BLaER1 treated with 17β-estradiol and CSF1 and Interleukin-3, amounts not matched to agents 10 nM and 100 nM (cell line): ENCODE data around the gene SH3PXD2A.

Experiments used
- H3K27ac ChIP-seq, 11 experiments: shearing (Covaris generic); formaldehyde crosslinking; 2 replicates each; pipeline ENCODE4 v1.8.1; 2022
- H3K27me3 ChIP-seq, 11 experiments: shearing (Covaris generic); formaldehyde crosslinking; 2 replicates each; pipeline ENCODE4 v1.8.1; 2022
- H3K36me3 ChIP-seq, 11 experiments: shearing (Covaris generic); formaldehyde crosslinking; 2 replicates each; pipeline ENCODE4 v1.8.1; 2022
- H3K4me1 ChIP-seq, 10 experiments: shearing (Covaris generic); formaldehyde crosslinking; 2 replicates each; pipeline ENCODE4 v1.8.1; 2022
- H3K4me2 ChIP-seq, 11 experiments: shearing (Covaris generic); formaldehyde crosslinking; 2 replicates each; pipeline ENCODE4 v1.8.1; 2022
- H3K4me3 ChIP-seq, 10 experiments: shearing (Covaris generic); formaldehyde crosslinking; 2 replicates each; pipeline ENCODE4 v1.8.1; 2022
- H3K9ac ChIP-seq, 11 experiments: shearing (Covaris generic); formaldehyde crosslinking; 2 replicates each; pipeline ENCODE4 v1.8.1; 2022
- H3K9me3 ChIP-seq, 11 experiments: shearing (Covaris generic); formaldehyde crosslinking; replicated peaks in 1 of 11; 2 replicates each; pipeline ENCODE4 v1.8.1; 2022
- H4K20me1 ChIP-seq, 11 experiments: shearing (Covaris generic); formaldehyde crosslinking; 2 replicates each; pipeline ENCODE4 v1.8.1; 2022
- Cebpa-rat ChIP-seq, 11 experiments: shearing (Covaris generic); IDR thresholded peaks; 2 replicates each; pipeline ENCODE4 v1.8.1; 2022

Gene SH3PXD2A

GRCh38 chr10:103551619-103552602 is 303.5 kb downstream of the SH3PXD2A start:
- peaks cover 0 to 7% (median 0%) of the 10 kb centered on the region in 11 experiments; a peak in 3 of 22 replicates for H4K20me1 ChIP-seq
- peaks cover 67 to 83% (median 71%) of the 10 kb centered on the region in 10 experiments for H3K4me1 ChIP-seq
- H3K27ac ChIP-seq, result peak overlapping the region in 8 of 11 experiments; percentile 7 to 61 (median 44); a peak in 15 of 22 replicates
- H3K9me3 ChIP-seq, result peaks cover 0 to 20% (median 0%) of the 10 kb centered on the region in 11 experiments; a peak in 3 of 22 replicates
- peak overlapping the region; percentile 42 to 96 (median 87) for H3K4me2 ChIP-seq
- H3K36me3 ChIP-seq, result no peaks in the 10 kb centered on the region
- H3K27me3 ChIP-seq, result peaks cover 11 to 19% (median 17%) of the 10 kb centered on the region in 11 experiments; a peak in 21 of 22 replicates
- H3K9ac ChIP-seq, result peak overlapping the region in 4 of 11 experiments; percentile 3 to 33 (median 24); a peak in 5 of 22 replicates
- peak overlapping the region in 2 of 10 experiments; percentile 11 to 23; a peak in 3 of 20 replicates for H3K4me3 ChIP-seq
- TF ChIP-seq Cebpa-rat (IDR thresholded peaks at IDR 0.05), result peak in 3 of 11 experiments; percentile 29 to 71 (median 46); a peak in 4 of 22 replicates

GRCh38 chr10:103550229-103550628 is 305.1 kb downstream of the SH3PXD2A start:
- Histone ChIP-seq H3K4me2 (peak overlapping the region; percentile 47 to 96 (median 63); a peak in 19 of 22 replicates), H3K27me3 (peaks cover 0 to 2% (median under 1%) of the 10 kb centered on the region in 11 experiments; a peak in 5 of 22 replicates), H3K36me3 (no peaks in the 10 kb centered on the region), H3K9me3 (peaks cover 0 to 20% (median 0%) of the 10 kb centered on the region in 11 experiments; a peak in 3 of 22 replicates), H3K4me1 (peaks cover 56 to 73% (median 63%) of the 10 kb centered on the region in 10 experiments), H4K20me1 (no peaks in the 10 kb centered on the region; a peak in 2 of 22 replicates), H3K27ac (no peak overlapping the region), H3K4me3 (no peak overlapping the region), H3K9ac (no peak overlapping the region)
- TF ChIP-seq Cebpa-rat (IDR thresholded peaks at IDR 0.05), result no peak

DNA sequence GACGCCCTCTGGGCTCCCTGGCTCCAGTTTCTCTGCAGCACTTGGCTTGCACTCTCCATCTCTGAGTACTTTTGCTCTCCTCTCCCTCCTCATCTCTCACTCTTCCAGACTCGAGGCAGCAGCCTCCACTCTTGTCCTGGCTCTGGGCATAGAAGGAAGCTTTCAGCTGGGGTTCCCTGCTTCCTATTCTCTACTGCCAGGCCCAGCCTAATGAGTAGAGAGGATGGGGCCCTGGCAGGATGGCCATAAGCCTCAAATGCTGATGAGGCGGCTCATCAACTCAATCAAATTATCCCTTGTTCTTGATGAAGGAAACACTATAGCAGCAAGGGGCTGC is 306.1 kb downstream of the SH3PXD2A start:
- Histone ChIP-seq H3K36me3 (no peaks in the 10 kb centered on the region), H4K20me1 (no peaks in the 10 kb centered on the region; a peak in 2 of 22 replicates), H3K4me1 (peaks cover 51 to 74% (median 63%) of the 10 kb centered on the region in 10 experiments), H3K4me3 (no peak overlapping the region), H3K4me2 (peak overlapping the region in 3 of 11 experiments; percentile 63 to 96 (median 77); a peak in 3 of 22 replicates), H3K27me3 (no peaks in the 10 kb centered on the region; a peak in 1 of 22 replicates), H3K27ac (no peak overlapping the region), H3K9ac (no peak overlapping the region), H3K9me3 (peaks cover 0 to 20% (median 0%) of the 10 kb centered on the region in 11 experiments; a peak in 3 of 22 replicates)
- TF ChIP-seq Cebpa-rat (IDR thresholded peaks at IDR 0.05), result no peak

DNA sequence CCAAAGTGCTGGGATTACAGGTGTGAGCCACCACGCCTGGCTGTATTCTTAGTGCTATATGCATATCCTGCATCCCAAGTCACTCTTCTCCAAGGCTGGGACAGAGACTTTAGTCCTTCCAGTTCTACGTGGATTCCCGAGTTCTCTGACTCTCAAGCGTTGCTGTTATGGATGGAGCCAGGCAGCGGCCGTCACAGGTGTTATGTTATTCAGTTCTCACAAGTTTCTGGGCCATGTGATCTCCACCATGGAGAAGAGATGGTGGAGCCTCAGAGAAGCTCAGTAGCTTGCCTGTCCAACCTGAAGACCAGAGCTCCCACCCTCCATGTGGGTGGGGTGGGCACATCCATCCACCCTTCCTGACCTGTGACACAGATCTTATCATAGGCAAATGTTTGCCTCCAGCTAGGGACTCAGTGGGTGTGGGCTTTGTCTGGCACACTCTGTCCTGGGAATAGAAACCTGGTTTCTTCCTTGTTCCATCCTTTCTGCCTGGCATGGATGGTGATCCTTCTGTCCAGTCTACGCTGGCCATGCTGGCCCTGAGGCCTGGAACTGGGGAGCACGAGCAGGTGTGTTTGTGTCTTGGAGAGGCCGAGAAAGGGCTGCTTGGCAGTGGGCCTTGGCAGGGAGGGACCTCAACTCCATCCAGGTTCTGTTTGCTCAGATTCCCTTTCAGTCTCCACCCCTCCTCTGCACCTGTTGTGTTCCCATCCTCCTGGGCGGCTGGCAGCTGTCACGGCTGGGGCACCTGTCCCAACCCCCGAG is 306.6 kb downstream of the SH3PXD2A start:
- Histone ChIP-seq H3K27ac (no peak overlapping the region), H3K9me3 (peaks cover 0 to 20% (median 0%) of the 10 kb centered on the region in 11 experiments; a peak in 3 of 22 replicates), H3K9ac (no peak overlapping the region), H4K20me1 (no peaks in the 10 kb centered on the region; a peak in 2 of 22 replicates), H3K4me1 (peaks cover 51 to 74% (median 61%) of the 10 kb centered on the region in 10 experiments), H3K27me3 (no peaks in the 10 kb centered on the region), H3K4me2 (peak overlapping the region in 1 of 11 experiments; percentile 96; a peak in 2 of 22 replicates), H3K4me3 (no peak overlapping the region), H3K36me3 (no peaks in the 10 kb centered on the region)
- TF ChIP-seq Cebpa-rat (IDR thresholded peaks at IDR 0.05), result no peak

- Histone ChIP-seq H3K36me3 (no peaks in the 10 kb centered on the region), H3K27ac (no peak overlapping the region), H3K9me3 (peaks cover 0 to 18% (median 0%) of the 10 kb centered on the region in 11 experiments; a peak in 3 of 22 replicates), H3K4me2 (peak overlapping the region in 1 of 11 experiments; percentile 37; a peak in 2 of 22 replicates), H3K4me1 (peaks cover 51 to 74% (median 61%) of the 10 kb centered on the region in 10 experiments), H3K9ac (no peak overlapping the region), H3K4me3 (no peak overlapping the region), H4K20me1 (peaks cover 0 to 6% (median 0%) of the 10 kb centered on the region in 11 experiments; a peak in 3 of 22 replicates), H3K27me3 (no peaks in the 10 kb centered on the region)
- TF ChIP-seq Cebpa-rat (IDR thresholded peaks at IDR 0.05), result no peak
These were observed 307.4 kb downstream of the SH3PXD2A start for GRCh38 chr10:103548006-103548405.

- no peaks in the 10 kb centered on the region for H3K27me3 ChIP-seq
- peaks cover 0 to 7% (median 0%) of the 10 kb centered on the region in 11 experiments; a peak in 3 of 22 replicates for H4K20me1 ChIP-seq
- no peaks in the 10 kb centered on the region for H3K36me3 ChIP-seq
- 0 out of 22 replicates have a peak overlapping the region, but pooled peaks of 1 of the 11 experiments have one; percentile 9 for H3K9ac ChIP-seq
- H3K4me2 ChIP-seq, result peak overlapping the region in 6 of 11 experiments; percentile 11 to 53 (median 36); a peak in 10 of 22 replicates
- peaks cover 0 to 13% (median 0%) of the 10 kb centered on the region in 11 experiments; a peak in 3 of 22 replicates for H3K9me3 ChIP-seq
- peak overlapping the region in 1 of 11 experiments; percentile 11; a peak in 1 of 22 replicates for H3K27ac ChIP-seq
- TF ChIP-seq Cebpa-rat (IDR thresholded peaks at IDR 0.05), result no peak
- peaks cover 51 to 74% (median 61%) of the 10 kb centered on the region in 10 experiments for H3K4me1 ChIP-seq
- no peak overlapping the region for H3K4me3 ChIP-seq
These were observed 307.9 kb downstream of the SH3PXD2A start for GRCh38 chr10:103547391-103547946.

DNA sequence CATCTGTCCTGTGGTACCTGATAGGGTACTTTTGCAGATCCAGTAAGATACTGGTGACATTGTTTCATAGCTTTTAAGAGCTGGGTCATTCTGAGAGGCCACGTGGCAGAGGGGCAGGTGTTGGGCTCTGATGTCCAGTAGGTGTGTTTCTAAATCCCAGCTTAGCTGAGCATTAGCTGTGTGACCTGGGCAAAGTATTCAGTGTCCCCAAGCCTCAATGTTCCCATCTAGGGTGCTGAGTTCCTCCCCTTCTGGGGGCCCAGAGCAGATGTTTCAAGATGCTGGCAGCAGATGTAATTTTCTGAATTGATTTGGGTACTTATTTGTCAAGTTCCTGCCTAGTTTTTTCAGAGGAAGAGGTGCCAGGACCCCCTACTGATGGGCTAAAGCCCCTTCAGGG is 309.0 kb downstream of the SH3PXD2A start:
- Histone ChIP-seq H3K27me3 (no peaks in the 10 kb centered on the region), H3K36me3 (no peaks in the 10 kb centered on the region), H4K20me1 (peaks cover 0 to 7% (median 0%) of the 10 kb centered on the region in 11 experiments; a peak in 2 of 22 replicates), H3K4me1 (peaks cover 48 to 74% (median 61%) of the 10 kb centered on the region in 10 experiments), H3K4me3 (no peak overlapping the region), H3K9ac (0 out of 22 replicates have a peak overlapping the region, but pooled peaks of 1 of the 11 experiments have one; percentile 11), H3K27ac (no peak overlapping the region), H3K4me2 (0 out of 22 replicates have a peak overlapping the region, but pooled peaks of 1 of the 11 experiments have one; percentile 53), H3K9me3 (peaks cover 0 to 2% (median 0%) of the 10 kb centered on the region in 11 experiments; a peak in 2 of 22 replicates)
- no peak for TF ChIP-seq Cebpa-rat (IDR thresholded peaks at IDR 0.05)
